NCI-H1417 treated with DMSO at 0.1 percent for 48 hours (cell line): ENCODE measurements around the gene TMIGD1.

ENCODE experiments used
- DNase-seq: peaks from one replicate; lab custom pipeline; 2025; lab: John Stamatoyannopoulos, UW

The TMIGD1 gene

GRCh38 chr17:30333503-30334360 is at the start of gene TMIGD1:
Gene TMIGD1, minus strand, starts transcription at chr17:30334057. Its CDS starts 1,924 bp downstream, at chr17:30332133.
- no peak for DNase-seq

- DNase-seq, result no peak
Measured at GRCh38 chr17:30382345-30382744, 48.5 kb upstream of the TMIGD1 start.

- no peak for DNase-seq
Measured at GRCh38 chr17:30381340-30381659, 47.4 kb upstream of the TMIGD1 start.

- no peak for DNase-seq
Measured at GRCh38 chr17:30380643-30381339, 46.9 kb upstream of the TMIGD1 start.

- DNase-seq, result no peak
Measured at GRCh38 chr17:30379903-30380381, 46.1 kb upstream of the TMIGD1 start.

GRCh38 chr17:30379303-30379902 is 45.5 kb upstream of the TMIGD1 start:
- DNase-seq, result no peak

GRCh38 chr17:30378825-30379302 is 45.0 kb upstream of the TMIGD1 start, which contains the start of gene CPD:
Gene CPD, plus strand, starts transcription at chr17:30378927. Its CDS starts 54 bp downstream, at chr17:30378981.
- peak; percentile 77 for DNase-seq

- DNase-seq, result no peak
Measured at GRCh38 chr17:30378241-30378824, 44.5 kb upstream of the TMIGD1 start.

GRCh38 chr17:30377574-30378240 is 43.9 kb upstream of the TMIGD1 start:
- DNase-seq, result no peak

- peak; percentile 14 for DNase-seq
Measured at GRCh38 chr17:30376621-30377452, 43.0 kb upstream of the TMIGD1 start.

- DNase-seq, result no peak
Measured at GRCh38 chr17:30375661-30376060, 41.8 kb upstream of the TMIGD1 start.

- no peak for DNase-seq
Measured at GRCh38 chr17:30372755-30373154, 38.9 kb upstream of the TMIGD1 start.

GRCh38 chr17:30369995-30370394 is 36.1 kb upstream of the TMIGD1 start:
- DNase-seq, result no peak

- no peak for DNase-seq
Measured at GRCh38 chr17:30368912-30369720, 35.3 kb upstream of the TMIGD1 start.

- no peak for DNase-seq
Measured at GRCh38 chr17:30366536-30366935, 32.7 kb upstream of the TMIGD1 start.

GRCh38 chr17:30363715-30364202 is 29.9 kb upstream of the TMIGD1 start:
- no peak for DNase-seq

GRCh38 chr17:30361766-30362279 is 28.0 kb upstream of the TMIGD1 start:
- DNase-seq, result no peak

- no peak for DNase-seq
Measured at GRCh38 chr17:30360086-30360808, 26.4 kb upstream of the TMIGD1 start.
